H1 (cell line): ENCODE data around the gene MFRP. TPM values are rescaled to one million over a fixed set of nuclear protein-coding genes. Genes with fewer than 3 reads are reported as not detected.

ENCODE experiments used
- CTCF ChIA-PET: fragments of 300-600 bp; sonication (Branson Sonifier 250); formaldehyde crosslinking; loops from one replicate; lab custom pipeline; 2021; ENCODE audit not compliant: partially characterized antibody; lab: Charles Lee
- POLR2A ChIA-PET: fragments of 300-600 bp; sonication (Branson Sonifier 250); formaldehyde crosslinking; loops from one replicate; lab custom pipeline; 2021; ENCODE audit warnings: inconsistent platforms; ENCODE audit not compliant: partially characterized antibody; lab: Charles Lee
- DNase-seq, 2 experiments: peaks; one replicate each; pipeline versions ENCODE4 v3.0.0 to v3.0.0-alpha.2; 2010 to 2022; ENCODE audit warnings: low spot score in 2 of 2, low read depth in 1 of 2, mixed read lengths in 1 of 2
- FAIRE-seq: peaks from 2 replicates; lab custom pipeline; 2011; peaks lifted over from hg19 to GRCh38; lab: Jason Lieb, UNC
- H2AFZ ChIP-seq: 2 replicates; pipeline ENCODE4 v1.8.1; 2012; ENCODE audit warnings: low read length, inconsistent platforms
- H2AK5ac ChIP-seq: 2 replicates; pipeline ENCODE4 v1.6.1; 2013; ENCODE audit warnings: low read depth, low read length
- H2BK120ac ChIP-seq: replicated peaks from 2 replicates; pipeline ENCODE3; 2013; ENCODE audit warnings: low read depth, low read length, inconsistent platforms
- H2BK12ac ChIP-seq: 2 replicates; pipeline ENCODE4 v1.6.1; 2013; ENCODE audit warnings: low read depth, low read length
- H2BK15ac ChIP-seq: 2 replicates; pipeline ENCODE4 v1.6.1; 2013; ENCODE audit warnings: low read length
- H2BK20ac ChIP-seq: 2 replicates; pipeline ENCODE4 v1.6.1; 2013; ENCODE audit warnings: low read length
- H2BK5ac ChIP-seq: 2 replicates; pipeline ENCODE4 v1.6.1; 2013; ENCODE audit warnings: low read depth, low read length
- H3K14ac ChIP-seq: 2 replicates; pipeline ENCODE4 v1.6.1; 2013; ENCODE audit warnings: inconsistent platforms; ENCODE audit not compliant: insufficient read length
- H3K18ac ChIP-seq: 2 replicates; pipeline ENCODE4 v1.6.1; 2013; ENCODE audit warnings: low read length; ENCODE audit errors: extremely low read depth
- H3K23ac ChIP-seq: 2 replicates; pipeline ENCODE4 v1.6.1; 2013; ENCODE audit warnings: inconsistent platforms; ENCODE audit not compliant: insufficient read length
- H3K23me2 ChIP-seq: 2 replicates; pipeline ENCODE4 v1.6.1; 2013; ENCODE audit warnings: low read depth, low read length
- H3K27ac ChIP-seq: 2 replicates; pipeline ENCODE4 v1.6.1; 2011; ENCODE audit warnings: low read depth, low read length, inconsistent platforms
- H3K27me3 ChIP-seq, 4 experiments: replicated peaks in 1 of 4; 1 replicate in 1 of 4; 2 replicates in 3 of 4; pipeline versions ENCODE4 v1.6.1 to v1.8.1; 2011 to 2013; ENCODE audit warnings: low read length in 3 of 4, mild to moderate bottlenecking in 3 of 4, inconsistent platforms in 2 of 4, mixed read lengths in 2 of 4, moderate library complexity in 1 of 4; ENCODE audit not compliant: control insufficient read depth in 3 of 4, insufficient read depth in 3 of 4; ENCODE audit errors: extremely low read depth in 1 of 4
- H3K36me3 ChIP-seq, 4 experiments: 2 replicates each; pipeline versions ENCODE4 v1.6.1 to v1.8.1; 2011 to 2013; ENCODE audit warnings: mild to moderate bottlenecking in 4 of 4, low read length in 3 of 4, moderate library complexity in 2 of 4, control low read depth in 1 of 4, inconsistent platforms in 1 of 4; ENCODE audit not compliant: insufficient read depth in 4 of 4, control insufficient read depth in 2 of 4
- H3K4ac ChIP-seq: replicated peaks from 2 replicates; pipeline ENCODE3; 2013; ENCODE audit warnings: low read length, low read depth, mixed read lengths, inconsistent platforms; ENCODE audit not compliant: insufficient read length
- H3K4me1 ChIP-seq, 4 experiments: replicated peaks in 1 of 4; 1 replicate in 1 of 4; 2 replicates in 3 of 4; pipeline versions ENCODE4 v1.6.1 to v1.8.1; 2011 to 2013; ENCODE audit warnings: low read length in 3 of 4, inconsistent platforms in 2 of 4, mixed read lengths in 1 of 4; ENCODE audit not compliant: insufficient read depth in 4 of 4, control insufficient read depth in 3 of 4
- H3K4me2 ChIP-seq, 2 experiments: 2 replicates each; pipeline versions ENCODE4 v1.6.1 to v1.8.1; 2011 to 2013; ENCODE audit warnings: low read depth in 2 of 2, low read length in 2 of 2, control low read depth in 1 of 2, inconsistent platforms in 1 of 2, mild to moderate bottlenecking in 1 of 2; ENCODE audit not compliant: insufficient read depth in 1 of 2
- H3K4me3 ChIP-seq, 4 experiments: fragments of 200-600, 300-600 bp in 1 of 4; sonication (generic), shearing (Covaris generic), sonication (Bioruptor Twin) in 1 of 4; 2 replicates each; pipeline versions ENCODE4 v1.5.1 to v1.8.1; 2011 to 2016; ENCODE audit warnings: low read length in 4 of 4, low read depth in 3 of 4, control low read depth in 2 of 4, inconsistent platforms in 2 of 4, mild to moderate bottlenecking in 2 of 4, mixed read lengths in 1 of 4, moderate library complexity in 1 of 4; ENCODE audit not compliant: insufficient read depth in 2 of 4; ENCODE audit errors: extremely low read depth in 1 of 4
- H3K56ac ChIP-seq: replicated peaks from 2 replicates; pipeline ENCODE3; 2013; ENCODE audit warnings: low read depth, mild to moderate bottlenecking, mixed read lengths, low read length, inconsistent platforms; ENCODE audit not compliant: insufficient read length
- H3K79me1 ChIP-seq: 2 replicates; pipeline ENCODE4 v1.6.1; 2013; ENCODE audit warnings: low read depth, low read length, control low read depth
- H3K79me2 ChIP-seq, 2 experiments: 2 replicates each; pipeline versions ENCODE4 v1.6.1 to v1.8.1; 2012 to 2013; ENCODE audit warnings: low read length in 2 of 2, mild to moderate bottlenecking in 2 of 2, inconsistent platforms in 1 of 2; ENCODE audit not compliant: insufficient read depth in 2 of 2, control insufficient read depth in 1 of 2
- H3K9ac ChIP-seq, 4 experiments: replicated peaks in 1 of 4; 1 replicate in 1 of 4; 2 replicates in 3 of 4; pipeline versions ENCODE4 v1.6.1 to v1.8.1; 2011 to 2013; ENCODE audit warnings: low read depth in 3 of 4, low read length in 3 of 4, control low read depth in 2 of 4, mild to moderate bottlenecking in 2 of 4, moderate library complexity in 2 of 4, inconsistent platforms in 1 of 4; ENCODE audit errors: extremely low read depth in 1 of 4
- H3K9me3 ChIP-seq, 2 experiments: 2 replicates each; pipeline versions ENCODE4 v1.6.1 to v1.8.1; 2012 to 2013; ENCODE audit warnings: mild to moderate bottlenecking in 2 of 2, moderate library complexity in 2 of 2, control low read depth in 1 of 2, inconsistent platforms in 1 of 2, low read depth in 1 of 2, low read length in 1 of 2, mixed read lengths in 1 of 2; ENCODE audit not compliant: insufficient read depth in 2 of 2
- H4K20me1 ChIP-seq, 2 experiments: replicated peaks in 1 of 2; 2 replicates each; pipeline versions ENCODE3 to v1.8.1; 2011 to 2013; ENCODE audit warnings: inconsistent platforms in 2 of 2, low read length in 2 of 2, mild to moderate bottlenecking in 1 of 2; ENCODE audit not compliant: insufficient read depth in 2 of 2, control insufficient read depth in 1 of 2
- H4K5ac ChIP-seq: 2 replicates; pipeline ENCODE4 v1.6.1; 2013; ENCODE audit warnings: low read length, low read depth, mixed read lengths, inconsistent platforms; ENCODE audit not compliant: insufficient read length
- H4K8ac ChIP-seq: 2 replicates; pipeline ENCODE4 v1.8.0; 2013; ENCODE audit warnings: mild to moderate bottlenecking, moderate library complexity, low read length, inconsistent platforms; ENCODE audit not compliant: insufficient read depth; ENCODE audit errors: extremely low read depth
- H4K91ac ChIP-seq: replicated peaks from 2 replicates; pipeline ENCODE3; 2013; ENCODE audit warnings: low read length, mixed read lengths, inconsistent platforms; ENCODE audit not compliant: insufficient read length
- ASH2L ChIP-seq: fragments of 200-600, 300-600 bp; sonication (generic); IDR thresholded peaks from one replicate; pipeline ENCODE4 v1.7.1; 2017; ENCODE audit warnings: low read length
- BCL11A ChIP-seq, 2 experiments: IDR thresholded peaks; one replicate each; pipeline ENCODE4 v1.6.1; 2011; ENCODE audit warnings: low read depth in 2 of 2, low read length in 2 of 2, mild to moderate bottlenecking in 2 of 2
- EP300 ChIP-seq, 2 experiments: IDR thresholded peaks; 1 replicate in 1 of 2; 2 replicates in 1 of 2; pipeline ENCODE4 v1.6.1; 2011 to 2012; ENCODE audit warnings: low read depth in 2 of 2, low read length in 2 of 2, mild to moderate bottlenecking in 2 of 2, borderline replicate concordance in 1 of 2, inconsistent platforms in 1 of 2, moderate library complexity in 1 of 2
- EZH2 ChIP-seq: fragments of 200-600 bp; sonication (generic); IDR thresholded peaks from 2 replicates; pipeline ENCODE4 v1.7.1; 2012; ENCODE audit warnings: low read depth, mild to moderate bottlenecking, moderate library complexity, low read length, inconsistent platforms; ENCODE audit not compliant: severe bottlenecking
- HDAC2 ChIP-seq, 2 experiments: fragments of 300-600 bp in 1 of 2; sonication (generic) in 1 of 2; IDR thresholded peaks; 2 replicates each; pipeline ENCODE4 v1.6.1; 2011 to 2012; ENCODE audit warnings: low read depth in 2 of 2, low read length in 2 of 2, mild to moderate bottlenecking in 2 of 2, moderate library complexity in 2 of 2, borderline replicate concordance in 1 of 2, inconsistent platforms in 1 of 2
- KDM5A ChIP-seq: fragments of 200-600 bp; IDR thresholded peaks from 2 replicates; pipeline ENCODE4 v1.7.1; 2012; ENCODE audit warnings: mild to moderate bottlenecking, low read length, inconsistent platforms, mixed read lengths
- TEAD4 ChIP-seq: IDR thresholded peaks from 2 replicates; pipeline ENCODE4 v1.6.1; 2012; ENCODE audit warnings: low read depth, low read length, inconsistent platforms, mixed read lengths
- WGBS, 2 experiments: shearing (Covaris generic) in 1 of 2; methylation state at CpG; one replicate each; pipeline versions ENCODE4 v1.1.6 to v1.1.7; 2013 to 2015; ENCODE audit warnings: low lambda C conversion rate in 2 of 2, mixed read lengths in 2 of 2, inconsistent platforms in 1 of 2, low coverage in 1 of 2, missing lambda C conversion rate in 1 of 2; ENCODE audit not compliant: insufficient replicate concordance in 2 of 2, insufficient coverage in 1 of 2, insufficient read length in 1 of 2; ENCODE audit errors: extremely low coverage in 1 of 2, missing lambda C conversion rate in 1 of 2; 5-methylcytosine and 5-hydroxymethylcytosine counted together
- polyA plus RNA-seq, 7 experiments: library from polyadenylated mRNA; depleted of rRNA in 3 of 7; stranded (reverse) in 5 of 7; unstranded in 2 of 7; fragments of >200 nt in 5 of 7; fragments of 200-250 nt in 2 of 7; gene quantifications; 1 replicate in 5 of 7; 2 replicates in 1 of 7; 4 replicates in 1 of 7; pipeline versions ENCODE4 v1.2.1 to v1.2.3, GENCODE V29; 2011 to 2013; ENCODE audit warnings: missing spikeins in 2 of 7, mixed read lengths in 2 of 7
- total RNA-seq: library from RNA; stranded (reverse); fragmentation: NEBNext Ultra II Directional; extraction: Animal tissue kit (Norgen Biotek cat#: 25700); gene quantifications from 2 replicates; pipeline ENCODE4 v1.2.1, GENCODE V29; 2021
- TF ChIP-seq, protein P1 (sequence below), 3 experiments: IDR thresholded peaks; 1 replicate in 2 of 3; 2 replicates in 1 of 3; pipeline versions ENCODE4 v1.5.1 to v1.6.1; 2011; ENCODE audit warnings: low read length in 3 of 3, mild to moderate bottlenecking in 3 of 3, inconsistent platforms in 2 of 3, low read depth in 1 of 3, moderate library complexity in 1 of 3; ENCODE audit not compliant: insufficient read depth in 1 of 3; ENCODE audit errors: control extremely low read depth in 1 of 3

Gene MFRP
- total and polyA plus RNA-seq, 2 of the 8 experiments (the other 6 are each of a cell fraction or from before 2014, with no cell fraction given): 0.02 TPM; not detected in 1

DNA sequence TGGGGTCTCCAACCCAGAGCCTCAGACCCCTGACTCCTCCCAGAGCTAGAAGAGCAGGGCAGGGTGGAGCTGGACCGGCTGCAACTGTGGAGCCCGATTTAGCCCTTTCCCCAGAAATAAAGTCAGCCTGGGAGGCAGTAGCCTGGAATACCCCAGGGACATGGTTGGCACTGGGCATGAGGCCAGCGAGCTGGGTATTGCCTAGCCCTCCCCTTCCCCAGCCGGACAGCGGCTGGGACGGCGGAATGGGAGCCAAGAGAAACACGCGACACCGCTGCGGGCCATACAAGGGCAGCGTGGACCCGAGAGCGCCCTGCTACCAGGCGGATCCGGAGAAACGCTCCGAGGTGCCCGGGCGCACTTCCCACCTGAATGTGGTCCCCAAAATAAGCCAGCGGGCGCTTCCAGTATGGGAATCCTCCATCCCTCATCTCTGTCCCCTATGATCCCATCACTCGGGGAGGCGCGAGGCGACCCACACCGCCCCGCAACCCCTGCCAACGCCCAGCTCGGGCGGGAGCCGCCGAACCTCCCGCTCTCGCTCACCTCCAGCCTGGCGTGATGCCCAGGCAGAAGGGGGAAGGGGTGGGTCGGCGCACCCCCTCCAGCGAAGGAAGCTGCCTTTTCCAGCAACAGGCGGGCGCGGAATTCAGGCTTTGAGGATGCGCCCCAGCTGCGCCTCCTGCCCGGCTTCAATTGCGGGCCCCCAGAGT lies 30.3 kb downstream of the MFRP start:
- Histone ChIP-seq H2BK5ac (no peak overlapping the region), H3K4me3 (peak overlapping the region; percentile 55 to 77 (median 66)), H4K5ac (no peak overlapping the region), H3K4ac (no peak overlapping the region), H4K91ac (no peak overlapping the region), H2AK5ac (peak overlapping the region; percentile 97; the same call in 1 of the 2 replicates), H3K23ac (no peak overlapping the region), H2BK15ac (0 out of 2 replicates have a peak overlapping the region, but pooled peaks have one; percentile 40), H3K56ac (no peak overlapping the region), H3K14ac (no peak overlapping the region), H2BK120ac (no peak overlapping the region), H3K79me2 (no peaks in the 10 kb centered on the region), H3K79me1 (no peaks in the 10 kb centered on the region), H3K27ac (no peak overlapping the region), H3K4me1 (peaks cover 11 to 53% (median 45%) of the 10 kb centered on the region in 4 experiments), H2BK12ac (no peak overlapping the region), H3K9ac (no peak overlapping the region; a peak in 3 of 7 replicates), H2AFZ (no peak overlapping the region), H3K18ac (peak overlapping the region; percentile 78), H3K23me2 (peaks cover 31% of the 10 kb centered on the region), H3K4me2 (peak overlapping the region; percentile 97), H2BK20ac (no peak overlapping the region), H3K9me3 (no peaks in the 10 kb centered on the region), H4K8ac (no peak overlapping the region), H4K20me1 (peaks cover 2% of the 10 kb centered on the region in 2 experiments), H3K36me3 (no peaks in the 10 kb centered on the region; a peak in 2 of 8 replicates), H3K27me3 (peaks cover 5 to 46% (median 36%) of the 10 kb centered on the region in 4 experiments)
- FAIRE-seq (no peak), DNase-seq (no peak)
- CTCF ChIA-PET: interaction anchor here (0.5 to 16.8 kb wide), 12 partner anchors 8 to 886 kb away, joined by 3 to 415 read pairs (median 4); partner anchors contain the start of genes C1QTNF5, MFRP and RNF26
- WGBS, 2 experiments: 2% methylated on average over 39 of the region's 46 CpGs; no CpG with 5 or more reads in 1 of the 2 experiments
- POLR2A ChIA-PET: interaction anchor here (0.9 to 5.4 kb wide), 15 partner anchors 9 to 249 kb away, joined by 3 to 44 read pairs (median 5); partner anchors contain the start of genes ABCG4, C1QTNF5, HMBS and RNF26
- no peak for TF ChIP-seq BCL11A (IDR thresholded peaks at IDR 0.05; ENCODE audit: low read depth in 2 of 2, low read length in 2 of 2)
- TF ChIP-seq KDM5A: no peak
- TF ChIP-seq TEAD4: no peak
- TF ChIP-seq EP300 (IDR thresholded peaks at IDR 0.05; ENCODE audit: borderline replicate concordance in 1 of 2, low read depth in 2 of 2, low read length in 2 of 2): no peak
- TF ChIP-seq EZH2: peak; percentile 53
- no peak for TF ChIP-seq ASH2L
- TF ChIP-seq, protein P1, sequence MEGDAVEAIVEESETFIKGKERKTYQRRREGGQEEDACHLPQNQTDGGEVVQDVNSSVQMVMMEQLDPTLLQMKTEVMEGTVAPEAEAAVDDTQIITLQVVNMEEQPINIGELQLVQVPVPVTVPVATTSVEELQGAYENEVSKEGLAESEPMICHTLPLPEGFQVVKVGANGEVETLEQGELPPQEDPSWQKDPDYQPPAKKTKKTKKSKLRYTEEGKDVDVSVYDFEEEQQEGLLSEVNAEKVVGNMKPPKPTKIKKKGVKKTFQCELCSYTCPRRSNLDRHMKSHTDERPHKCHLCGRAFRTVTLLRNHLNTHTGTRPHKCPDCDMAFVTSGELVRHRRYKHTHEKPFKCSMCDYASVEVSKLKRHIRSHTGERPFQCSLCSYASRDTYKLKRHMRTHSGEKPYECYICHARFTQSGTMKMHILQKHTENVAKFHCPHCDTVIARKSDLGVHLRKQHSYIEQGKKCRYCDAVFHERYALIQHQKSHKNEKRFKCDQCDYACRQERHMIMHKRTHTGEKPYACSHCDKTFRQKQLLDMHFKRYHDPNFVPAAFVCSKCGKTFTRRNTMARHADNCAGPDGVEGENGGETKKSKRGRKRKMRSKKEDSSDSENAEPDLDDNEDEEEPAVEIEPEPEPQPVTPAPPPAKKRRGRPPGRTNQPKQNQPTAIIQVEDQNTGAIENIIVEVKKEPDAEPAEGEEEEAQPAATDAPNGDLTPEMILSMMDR (IDR thresholded peaks at IDR 0.05; ENCODE audit: control extremely low read depth in 1 of 3, insufficient read depth in 1 of 3, low read depth in 1 of 3, low read length in 3 of 3): no peak
- no peak for TF ChIP-seq HDAC2 (IDR thresholded peaks at IDR 0.05; ENCODE audit: borderline replicate concordance in 1 of 2, low read depth in 2 of 2, low read length in 2 of 2)
